ENCODE measurements around the gene CTNNA1.
"Not testable (repeated sequence)": the region's sequence is repeated elsewhere in the genome, so short reads cannot be mapped to it uniquely, and the experiment has no call there.

Gene CTNNA1

DNA sequence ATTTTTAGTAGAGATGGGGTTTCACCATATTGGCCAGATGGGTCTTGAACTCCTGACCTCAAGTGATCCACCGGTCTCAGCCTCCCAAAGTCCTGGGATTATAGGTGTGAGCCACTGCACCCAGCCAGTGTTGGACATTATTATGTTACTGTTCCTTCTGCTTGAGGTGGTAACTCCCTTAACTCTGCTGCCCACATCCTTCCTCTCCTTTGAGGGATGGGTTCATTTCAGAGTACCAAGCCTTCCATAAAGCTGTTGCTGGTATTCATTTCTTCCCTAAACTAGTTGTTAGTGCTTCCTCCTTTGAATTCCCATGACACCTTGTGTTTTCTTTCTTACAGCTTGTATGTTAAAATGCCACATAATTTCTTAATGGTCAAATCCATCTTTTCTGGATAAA is 54.0 kb downstream of the CTNNA1 start:
- no peaks in the 10 kb centered on the region for H3K36me3 ChIP-seq (ENCODE audit: control insufficient read depth, insufficient read depth, low read length)
- no peak overlapping the region for H3K4me3 ChIP-seq (ENCODE audit: low read length)
- no peaks in the 10 kb centered on the region for H3K27me3 ChIP-seq (ENCODE audit: control insufficient read depth, insufficient read depth, low read length)
- H3K9ac ChIP-seq (ENCODE audit: low read length): no peak overlapping the region
- H3K27ac ChIP-seq (ENCODE audit: low read depth, low read length): no peak overlapping the region
- peaks cover 9% of the 10 kb centered on the region for H3K4me1 ChIP-seq (ENCODE audit: control insufficient read depth, insufficient read depth, low read length)

DNA sequence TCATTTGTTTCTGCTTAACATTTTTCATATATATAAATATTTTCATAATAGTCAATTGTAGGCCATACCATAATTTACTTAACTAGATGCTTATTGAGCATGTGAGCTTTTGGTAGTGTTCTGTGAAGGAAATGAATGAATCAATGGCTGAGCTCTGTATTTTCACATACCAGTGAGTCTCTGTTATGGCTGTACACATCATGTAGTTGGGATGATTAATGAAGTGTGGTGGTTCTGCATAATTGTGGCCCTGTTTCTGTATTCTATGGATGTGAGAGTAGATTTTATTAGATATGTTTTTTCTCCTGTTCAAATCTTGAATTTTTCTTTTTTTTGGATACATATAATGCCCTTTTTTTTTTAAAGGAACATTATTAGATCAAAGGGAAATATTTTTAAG is 56.2 kb downstream of the CTNNA1 start:
- H3K4me3 ChIP-seq (ENCODE audit: low read length): no peak overlapping the region
- no peaks in the 10 kb centered on the region for H3K27me3 ChIP-seq (ENCODE audit: control insufficient read depth, insufficient read depth, low read length)
- H3K4me1 ChIP-seq (ENCODE audit: control insufficient read depth, insufficient read depth, low read length): no peaks in the 10 kb centered on the region

GRCh38 chr5:138810861-138811260 is 57.6 kb downstream of the CTNNA1 start:
- not testable (repeated sequence) for H3K27ac ChIP-seq (ENCODE audit: low read depth, low read length); H3K36me3 ChIP-seq (ENCODE audit: control insufficient read depth, insufficient read depth, low read length); H3K4me3 ChIP-seq (ENCODE audit: low read length); H3K9ac ChIP-seq (ENCODE audit: low read length); H3K4me1 ChIP-seq (ENCODE audit: control insufficient read depth, insufficient read depth, low read length); H3K27me3 ChIP-seq (ENCODE audit: control insufficient read depth, insufficient read depth, low read length)

More for the DNA sequence above, 56.2 kb downstream of the CTNNA1 start:
- Histone ChIP-seq H3K9ac (ENCODE audit: low read length) (no peak overlapping the region), H3K27ac (ENCODE audit: low read depth, low read length) (no peak overlapping the region), H3K36me3 (ENCODE audit: control insufficient read depth, insufficient read depth, low read length) (peaks cover 3% of the 10 kb centered on the region)

- Histone ChIP-seq H3K27me3 (ENCODE audit: control insufficient read depth, insufficient read depth, low read length) (no peaks in the 10 kb centered on the region), H3K9ac (ENCODE audit: low read length) (no peak overlapping the region), H3K4me3 (ENCODE audit: low read length) (no peak overlapping the region), H3K36me3 (ENCODE audit: control insufficient read depth, insufficient read depth, low read length) (peaks cover 8% of the 10 kb centered on the region), H3K4me1 (ENCODE audit: control insufficient read depth, insufficient read depth, low read length) (no peaks in the 10 kb centered on the region), H3K27ac (ENCODE audit: low read depth, low read length) (no peak overlapping the region)
Measured at GRCh38 chr5:138815529-138815928, 62.3 kb downstream of the CTNNA1 start.

DNA sequence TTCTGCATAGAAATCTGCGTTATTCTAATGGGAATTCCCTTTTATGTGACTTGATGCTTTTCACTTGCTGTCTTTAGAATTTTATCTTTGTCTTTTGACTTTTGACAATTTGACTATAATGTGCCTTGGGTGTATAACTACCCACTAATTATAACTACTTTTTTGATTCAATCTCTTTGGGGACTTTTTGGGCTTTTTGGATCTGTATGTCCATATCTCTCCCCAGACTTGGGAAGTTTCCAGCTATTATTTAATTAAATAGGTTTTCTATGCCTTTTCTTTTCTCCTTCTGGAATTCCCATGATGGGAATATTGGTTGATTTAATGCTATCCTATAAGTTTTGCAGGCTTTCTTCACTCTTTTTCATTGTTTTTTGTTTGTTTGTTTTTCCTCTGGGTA is 64.0 kb downstream of the CTNNA1 start:
- peaks cover 2% of the 10 kb centered on the region for H3K4me1 ChIP-seq (ENCODE audit: control insufficient read depth, insufficient read depth, low read length)
- no peak overlapping the region for H3K27ac ChIP-seq (ENCODE audit: low read depth, low read length)
- no peak overlapping the region for H3K9ac ChIP-seq (ENCODE audit: low read length)
- peaks cover 8% of the 10 kb centered on the region for H3K36me3 ChIP-seq (ENCODE audit: control insufficient read depth, insufficient read depth, low read length)
- no peak overlapping the region for H3K4me3 ChIP-seq (ENCODE audit: low read length)
- H3K27me3 ChIP-seq (ENCODE audit: control insufficient read depth, insufficient read depth, low read length): no peaks in the 10 kb centered on the region

- Histone ChIP-seq H3K27me3 (ENCODE audit: control insufficient read depth, insufficient read depth, low read length) (no peaks in the 10 kb centered on the region), H3K4me1 (ENCODE audit: control insufficient read depth, insufficient read depth, low read length) (peaks cover 2% of the 10 kb centered on the region), H3K9ac (ENCODE audit: low read length) (no peak overlapping the region), H3K36me3 (ENCODE audit: control insufficient read depth, insufficient read depth, low read length) (peaks cover 4% of the 10 kb centered on the region), H3K4me3 (ENCODE audit: low read length) (no peak overlapping the region), H3K27ac (ENCODE audit: low read depth, low read length) (no peak overlapping the region)
Measured at GRCh38 chr5:138819081-138819480, 65.9 kb downstream of the CTNNA1 start.

- Histone ChIP-seq H3K4me1 (ENCODE audit: control insufficient read depth, insufficient read depth, low read length) (peaks cover 2% of the 10 kb centered on the region), H3K9ac (ENCODE audit: low read length) (no peak overlapping the region), H3K4me3 (ENCODE audit: low read length) (no peak overlapping the region), H3K36me3 (ENCODE audit: control insufficient read depth, insufficient read depth, low read length) (peaks cover 2% of the 10 kb centered on the region), H3K27me3 (ENCODE audit: control insufficient read depth, insufficient read depth, low read length) (no peaks in the 10 kb centered on the region), H3K27ac (ENCODE audit: low read depth, low read length) (no peak overlapping the region)
Measured at GRCh38 chr5:138820695-138821094, 67.5 kb downstream of the CTNNA1 start.

GRCh38 chr5:138824516-138824915 is 71.3 kb downstream of the CTNNA1 start:
- H3K27ac ChIP-seq (ENCODE audit: low read depth, low read length): no peak overlapping the region
- no peak overlapping the region for H3K9ac ChIP-seq (ENCODE audit: low read length)
- peaks cover 8% of the 10 kb centered on the region for H3K36me3 ChIP-seq (ENCODE audit: control insufficient read depth, insufficient read depth, low read length)
- H3K4me3 ChIP-seq (ENCODE audit: low read length): no peak overlapping the region
- H3K27me3 ChIP-seq (ENCODE audit: control insufficient read depth, insufficient read depth, low read length): no peaks in the 10 kb centered on the region
- H3K4me1 ChIP-seq (ENCODE audit: control insufficient read depth, insufficient read depth, low read length): peaks cover 2% of the 10 kb centered on the region

- Histone ChIP-seq H3K9ac (ENCODE audit: low read length) (no peak overlapping the region), H3K4me3 (ENCODE audit: low read length) (no peak overlapping the region), H3K27me3 (ENCODE audit: control insufficient read depth, insufficient read depth, low read length) (no peaks in the 10 kb centered on the region), H3K4me1 (ENCODE audit: control insufficient read depth, insufficient read depth, low read length) (peaks cover 2% of the 10 kb centered on the region), H3K27ac (ENCODE audit: low read depth, low read length) (no peak overlapping the region), H3K36me3 (ENCODE audit: control insufficient read depth, insufficient read depth, low read length) (peaks cover 8% of the 10 kb centered on the region)
Measured at GRCh38 chr5:138824924-138825863, 72.0 kb downstream of the CTNNA1 start.

DNA sequence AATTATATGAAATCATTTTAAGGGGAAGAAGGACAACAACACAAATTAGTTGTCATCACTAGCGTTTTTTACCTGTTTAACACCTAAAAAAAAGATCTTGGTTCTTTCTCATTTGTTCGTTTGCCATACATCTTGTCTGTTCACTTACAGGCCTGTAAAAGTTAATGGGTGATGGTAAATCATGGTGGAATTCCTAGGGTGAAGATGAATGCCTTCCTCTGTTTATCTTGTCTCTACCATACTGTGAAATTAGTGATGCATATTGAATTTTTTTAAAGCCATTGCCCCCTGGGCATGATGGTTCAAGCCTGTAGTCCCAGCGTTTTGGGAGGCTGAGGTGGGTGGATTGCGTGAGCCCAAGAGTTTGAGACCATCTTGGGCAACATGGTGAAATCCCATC is 75.3 kb downstream of the CTNNA1 start:
- H3K27ac ChIP-seq (ENCODE audit: low read depth, low read length): no peak overlapping the region
- H3K27me3 ChIP-seq (ENCODE audit: control insufficient read depth, insufficient read depth, low read length): no peaks in the 10 kb centered on the region
- no peak overlapping the region for H3K4me3 ChIP-seq (ENCODE audit: low read length)
- peaks cover 11% of the 10 kb centered on the region for H3K36me3 ChIP-seq (ENCODE audit: control insufficient read depth, insufficient read depth, low read length)
- peaks cover 2% of the 10 kb centered on the region for H3K4me1 ChIP-seq (ENCODE audit: control insufficient read depth, insufficient read depth, low read length)
- no peak overlapping the region for H3K9ac ChIP-seq (ENCODE audit: low read length)

DNA sequence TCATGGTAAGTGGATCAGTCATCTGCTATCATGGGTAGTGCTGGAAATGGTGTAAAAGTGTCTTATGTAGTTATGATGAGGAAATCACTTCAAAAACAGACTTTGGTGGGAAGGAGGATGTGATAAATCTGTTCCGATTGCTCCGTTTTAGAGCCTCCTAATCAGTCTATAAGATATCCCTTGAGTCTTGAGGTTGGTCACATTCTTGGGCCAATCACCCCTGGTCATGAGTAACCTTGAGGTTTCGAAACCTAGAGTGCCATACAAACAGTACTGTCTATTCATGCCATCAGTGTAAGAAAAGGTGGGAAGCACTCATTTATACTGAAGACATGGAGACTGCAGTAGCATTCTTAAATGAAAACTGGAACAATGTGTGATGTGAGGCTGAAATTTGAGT is 76.1 kb downstream of the CTNNA1 start:
- Histone ChIP-seq H3K27ac (ENCODE audit: low read depth, low read length) (no peak overlapping the region), H3K9ac (ENCODE audit: low read length) (no peak overlapping the region), H3K4me1 (ENCODE audit: control insufficient read depth, insufficient read depth, low read length) (peaks cover 2% of the 10 kb centered on the region), H3K36me3 (ENCODE audit: control insufficient read depth, insufficient read depth, low read length) (peaks cover 11% of the 10 kb centered on the region), H3K4me3 (ENCODE audit: low read length) (no peak overlapping the region), H3K27me3 (ENCODE audit: control insufficient read depth, insufficient read depth, low read length) (no peaks in the 10 kb centered on the region)

DNA sequence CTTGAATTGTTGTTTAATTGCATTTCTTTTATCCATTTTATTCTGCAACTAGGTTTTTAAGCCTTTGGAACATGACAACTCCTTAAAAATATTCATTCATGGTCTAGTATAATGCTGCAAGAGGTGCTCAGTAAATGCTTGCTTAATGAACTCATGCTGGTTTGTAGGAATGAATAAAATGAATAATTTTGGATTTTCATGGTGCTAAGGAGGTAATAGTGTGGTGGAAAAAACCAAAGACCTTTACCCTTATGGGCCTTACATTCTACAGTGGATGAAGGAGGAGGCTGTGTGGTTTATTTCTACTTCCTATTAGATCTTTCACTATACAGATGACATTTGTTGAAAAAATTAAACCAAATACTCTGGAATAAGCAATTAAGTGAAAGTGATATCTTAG is 78.5 kb downstream of the CTNNA1 start:
- Histone ChIP-seq H3K9ac (ENCODE audit: low read length) (no peak overlapping the region), H3K27ac (ENCODE audit: low read depth, low read length) (no peak overlapping the region), H3K4me1 (ENCODE audit: control insufficient read depth, insufficient read depth, low read length) (peaks cover 2% of the 10 kb centered on the region), H3K27me3 (ENCODE audit: control insufficient read depth, insufficient read depth, low read length) (no peaks in the 10 kb centered on the region), H3K4me3 (ENCODE audit: low read length) (no peak overlapping the region), H3K36me3 (ENCODE audit: control insufficient read depth, insufficient read depth, low read length) (peaks cover 11% of the 10 kb centered on the region)

- no peaks in the 10 kb centered on the region for H3K27me3 ChIP-seq (ENCODE audit: control insufficient read depth, insufficient read depth, low read length)
- no peak overlapping the region for H3K9ac ChIP-seq (ENCODE audit: low read length)
- peaks cover 9% of the 10 kb centered on the region for H3K36me3 ChIP-seq (ENCODE audit: control insufficient read depth, insufficient read depth, low read length)
- H3K4me3 ChIP-seq (ENCODE audit: low read length): no peak overlapping the region
- H3K4me1 ChIP-seq (ENCODE audit: control insufficient read depth, insufficient read depth, low read length): peaks cover 2% of the 10 kb centered on the region
- H3K27ac ChIP-seq (ENCODE audit: low read depth, low read length): no peak overlapping the region
Measured at GRCh38 chr5:138832218-138832617, 79.0 kb downstream of the CTNNA1 start.

Measured in rectal smooth muscle tissue (tissue), 1 donor.